A549 (cell line): ENCODE results near the gene NSD1.

Experiments used
- CHD2 ChIP-seq: fragments of 150-350 bp; IDR thresholded peaks from 2 replicates; pipeline ENCODE4 v1.6.1; 2014; ENCODE audit warnings: low read length; ENCODE audit not compliant: partially characterized antibody
- EP300 ChIP-seq, 2 experiments: fragments of >200 bp; sonication (Bioruptor Twin); formaldehyde crosslinking; IDR thresholded peaks; 2 replicates in 1 of 2; 3 replicates in 1 of 2; pipeline ENCODE4 v1.6.1; 2016 to 2017
- HDAC2 ChIP-seq: fragments of 200-600 bp; sonication (generic); IDR thresholded peaks from 2 replicates; pipeline ENCODE4 v1.6.1; 2016
- HOXB5 ChIP-seq: fragments of 250-450 bp; sonication (Bioruptor Pico); IDR thresholded peaks from 2 replicates; pipeline ENCODE4 v1.5.0; 2020; ENCODE audit warnings: mild to moderate bottlenecking, moderate library complexity
- MYC ChIP-seq: IDR thresholded peaks from 2 replicates; pipeline ENCODE4 v1.6.1; 2012; ENCODE audit warnings: mild to moderate bottlenecking, inconsistent platforms, low read length, improper control_type of control experiment, borderline replicate concordance
- TF ChIP-seq, protein P1 (sequence below): fragments of 150-350 bp; IDR thresholded peaks from 2 replicates; pipeline ENCODE4 v1.6.1; 2014; ENCODE audit warnings: low read depth, mild to moderate bottlenecking, low read length
- TF ChIP-seq, protein P2 (sequence below): fragments of 250-450 bp; sonication (Bioruptor Pico); IDR thresholded peaks from 2 replicates; pipeline ENCODE4 v1.5.0; 2021; ENCODE audit warnings: mild to moderate bottlenecking, moderate library complexity, borderline replicate concordance
- TF ChIP-seq, protein P3 (sequence below): fragments of >200 bp; sonication (Bioruptor Twin); formaldehyde crosslinking; IDR thresholded peaks from 3 replicates; pipeline ENCODE4 v1.5.1; 2016
- TF ChIP-seq, protein P4 (sequence below): fragments of 200-600 bp; sonication (generic); IDR thresholded peaks from 2 replicates; pipeline ENCODE4 v1.6.1; 2016; ENCODE audit warnings: antibody characterized with exemption, mild to moderate bottlenecking, moderate library complexity
- TF ChIP-seq, protein P5 (sequence below): IDR thresholded peaks from 2 replicates; pipeline ENCODE4 v1.6.1; 2012
- TF ChIP-seq, protein P6 (sequence below): fragments of >200 bp; sonication (Bioruptor Twin); formaldehyde crosslinking; IDR thresholded peaks from 3 replicates; pipeline ENCODE4 v1.6.1; 2016
- TF ChIP-seq, protein P7 (sequence below): fragments of 450-650 bp; IDR thresholded peaks from 2 replicates; pipeline ENCODE4 v1.6.1; 2014; ENCODE audit warnings: antibody characterized with exemption

DNA sequence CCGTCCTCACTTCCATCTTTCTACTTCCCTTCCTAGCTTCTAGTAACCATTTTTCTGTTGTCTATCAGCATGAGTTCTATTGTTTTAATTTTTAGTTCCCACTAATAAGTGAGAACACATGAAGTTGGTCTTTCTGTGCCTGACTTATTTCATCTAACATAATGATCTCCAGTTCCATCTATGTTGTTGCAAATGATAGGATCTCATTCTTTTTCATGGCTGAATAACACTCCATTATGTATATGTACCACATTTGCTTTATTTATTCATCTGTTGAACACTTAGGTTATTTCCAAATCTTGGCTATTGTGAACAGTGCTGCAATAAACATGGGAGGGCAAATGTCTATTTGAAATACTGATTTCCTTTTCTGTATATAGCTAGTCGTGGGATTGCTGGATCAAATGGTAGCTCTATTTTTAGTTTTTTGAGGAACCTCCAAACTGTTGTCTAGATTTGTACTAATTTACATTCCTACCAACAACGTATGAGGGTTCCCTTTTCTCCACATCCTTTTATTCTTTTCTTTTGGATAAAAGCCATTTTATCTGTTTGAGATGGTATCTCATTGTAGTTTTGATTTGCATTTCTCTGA, 50.3 kb downstream of the NSD1 start:
- TF ChIP-seq, protein P1, sequence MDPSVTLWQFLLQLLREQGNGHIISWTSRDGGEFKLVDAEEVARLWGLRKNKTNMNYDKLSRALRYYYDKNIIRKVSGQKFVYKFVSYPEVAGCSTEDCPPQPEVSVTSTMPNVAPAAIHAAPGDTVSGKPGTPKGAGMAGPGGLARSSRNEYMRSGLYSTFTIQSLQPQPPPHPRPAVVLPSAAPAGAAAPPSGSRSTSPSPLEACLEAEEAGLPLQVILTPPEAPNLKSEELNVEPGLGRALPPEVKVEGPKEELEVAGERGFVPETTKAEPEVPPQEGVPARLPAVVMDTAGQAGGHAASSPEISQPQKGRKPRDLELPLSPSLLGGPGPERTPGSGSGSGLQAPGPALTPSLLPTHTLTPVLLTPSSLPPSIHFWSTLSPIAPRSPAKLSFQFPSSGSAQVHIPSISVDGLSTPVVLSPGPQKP: no peak
- TF ChIP-seq, protein P2, sequence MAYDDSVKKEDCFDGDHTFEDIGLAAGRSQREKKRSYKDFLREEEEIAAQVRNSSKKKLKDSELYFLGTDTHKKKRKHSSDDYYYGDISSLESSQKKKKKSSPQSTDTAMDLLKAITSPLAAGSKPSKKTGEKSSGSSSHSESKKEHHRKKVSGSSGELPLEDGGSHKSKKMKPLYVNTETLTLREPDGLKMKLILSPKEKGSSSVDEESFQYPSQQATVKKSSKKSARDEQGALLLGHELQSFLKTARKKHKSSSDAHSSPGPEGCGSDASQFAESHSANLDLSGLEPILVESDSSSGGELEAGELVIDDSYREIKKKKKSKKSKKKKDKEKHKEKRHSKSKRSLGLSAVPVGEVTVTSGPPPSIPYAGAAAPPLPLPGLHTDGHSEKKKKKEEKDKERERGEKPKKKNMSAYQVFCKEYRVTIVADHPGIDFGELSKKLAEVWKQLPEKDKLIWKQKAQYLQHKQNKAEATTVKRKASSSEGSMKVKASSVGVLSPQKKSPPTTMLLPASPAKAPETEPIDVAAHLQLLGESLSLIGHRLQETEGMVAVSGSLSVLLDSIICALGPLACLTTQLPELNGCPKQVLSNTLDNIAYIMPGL (CRISPR knock-in tag): no peak
- TF ChIP-seq, protein P3, sequence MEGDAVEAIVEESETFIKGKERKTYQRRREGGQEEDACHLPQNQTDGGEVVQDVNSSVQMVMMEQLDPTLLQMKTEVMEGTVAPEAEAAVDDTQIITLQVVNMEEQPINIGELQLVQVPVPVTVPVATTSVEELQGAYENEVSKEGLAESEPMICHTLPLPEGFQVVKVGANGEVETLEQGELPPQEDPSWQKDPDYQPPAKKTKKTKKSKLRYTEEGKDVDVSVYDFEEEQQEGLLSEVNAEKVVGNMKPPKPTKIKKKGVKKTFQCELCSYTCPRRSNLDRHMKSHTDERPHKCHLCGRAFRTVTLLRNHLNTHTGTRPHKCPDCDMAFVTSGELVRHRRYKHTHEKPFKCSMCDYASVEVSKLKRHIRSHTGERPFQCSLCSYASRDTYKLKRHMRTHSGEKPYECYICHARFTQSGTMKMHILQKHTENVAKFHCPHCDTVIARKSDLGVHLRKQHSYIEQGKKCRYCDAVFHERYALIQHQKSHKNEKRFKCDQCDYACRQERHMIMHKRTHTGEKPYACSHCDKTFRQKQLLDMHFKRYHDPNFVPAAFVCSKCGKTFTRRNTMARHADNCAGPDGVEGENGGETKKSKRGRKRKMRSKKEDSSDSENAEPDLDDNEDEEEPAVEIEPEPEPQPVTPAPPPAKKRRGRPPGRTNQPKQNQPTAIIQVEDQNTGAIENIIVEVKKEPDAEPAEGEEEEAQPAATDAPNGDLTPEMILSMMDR: no peak
- TF ChIP-seq, protein P4, sequence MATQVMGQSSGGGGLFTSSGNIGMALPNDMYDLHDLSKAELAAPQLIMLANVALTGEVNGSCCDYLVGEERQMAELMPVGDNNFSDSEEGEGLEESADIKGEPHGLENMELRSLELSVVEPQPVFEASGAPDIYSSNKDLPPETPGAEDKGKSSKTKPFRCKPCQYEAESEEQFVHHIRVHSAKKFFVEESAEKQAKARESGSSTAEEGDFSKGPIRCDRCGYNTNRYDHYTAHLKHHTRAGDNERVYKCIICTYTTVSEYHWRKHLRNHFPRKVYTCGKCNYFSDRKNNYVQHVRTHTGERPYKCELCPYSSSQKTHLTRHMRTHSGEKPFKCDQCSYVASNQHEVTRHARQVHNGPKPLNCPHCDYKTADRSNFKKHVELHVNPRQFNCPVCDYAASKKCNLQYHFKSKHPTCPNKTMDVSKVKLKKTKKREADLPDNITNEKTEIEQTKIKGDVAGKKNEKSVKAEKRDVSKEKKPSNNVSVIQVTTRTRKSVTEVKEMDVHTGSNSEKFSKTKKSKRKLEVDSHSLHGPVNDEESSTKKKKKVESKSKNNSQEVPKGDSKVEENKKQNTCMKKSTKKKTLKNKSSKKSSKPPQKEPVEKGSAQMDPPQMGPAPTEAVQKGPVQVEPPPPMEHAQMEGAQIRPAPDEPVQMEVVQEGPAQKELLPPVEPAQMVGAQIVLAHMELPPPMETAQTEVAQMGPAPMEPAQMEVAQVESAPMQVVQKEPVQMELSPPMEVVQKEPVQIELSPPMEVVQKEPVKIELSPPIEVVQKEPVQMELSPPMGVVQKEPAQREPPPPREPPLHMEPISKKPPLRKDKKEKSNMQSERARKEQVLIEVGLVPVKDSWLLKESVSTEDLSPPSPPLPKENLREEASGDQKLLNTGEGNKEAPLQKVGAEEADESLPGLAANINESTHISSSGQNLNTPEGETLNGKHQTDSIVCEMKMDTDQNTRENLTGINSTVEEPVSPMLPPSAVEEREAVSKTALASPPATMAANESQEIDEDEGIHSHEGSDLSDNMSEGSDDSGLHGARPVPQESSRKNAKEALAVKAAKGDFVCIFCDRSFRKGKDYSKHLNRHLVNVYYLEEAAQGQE: no peak
- TF ChIP-seq, protein P5, sequence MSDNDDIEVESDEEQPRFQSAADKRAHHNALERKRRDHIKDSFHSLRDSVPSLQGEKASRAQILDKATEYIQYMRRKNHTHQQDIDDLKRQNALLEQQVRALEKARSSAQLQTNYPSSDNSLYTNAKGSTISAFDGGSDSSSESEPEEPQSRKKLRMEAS: no peak
- TF ChIP-seq EP300 (IDR thresholded peaks at IDR 0.05) (no peak), MYC (no peak), HOXB5 (CRISPR knock-in tag) (no peak), HDAC2 (no peak), CHD2 (no peak)
- TF ChIP-seq, protein P6, sequence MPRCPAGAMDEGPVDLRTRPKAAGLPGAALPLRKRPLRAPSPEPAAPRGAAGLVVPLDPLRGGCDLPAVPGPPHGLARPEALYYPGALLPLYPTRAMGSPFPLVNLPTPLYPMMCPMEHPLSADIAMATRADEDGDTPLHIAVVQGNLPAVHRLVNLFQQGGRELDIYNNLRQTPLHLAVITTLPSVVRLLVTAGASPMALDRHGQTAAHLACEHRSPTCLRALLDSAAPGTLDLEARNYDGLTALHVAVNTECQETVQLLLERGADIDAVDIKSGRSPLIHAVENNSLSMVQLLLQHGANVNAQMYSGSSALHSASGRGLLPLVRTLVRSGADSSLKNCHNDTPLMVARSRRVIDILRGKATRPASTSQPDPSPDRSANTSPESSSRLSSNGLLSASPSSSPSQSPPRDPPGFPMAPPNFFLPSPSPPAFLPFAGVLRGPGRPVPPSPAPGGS: no peak
- TF ChIP-seq, protein P7, sequence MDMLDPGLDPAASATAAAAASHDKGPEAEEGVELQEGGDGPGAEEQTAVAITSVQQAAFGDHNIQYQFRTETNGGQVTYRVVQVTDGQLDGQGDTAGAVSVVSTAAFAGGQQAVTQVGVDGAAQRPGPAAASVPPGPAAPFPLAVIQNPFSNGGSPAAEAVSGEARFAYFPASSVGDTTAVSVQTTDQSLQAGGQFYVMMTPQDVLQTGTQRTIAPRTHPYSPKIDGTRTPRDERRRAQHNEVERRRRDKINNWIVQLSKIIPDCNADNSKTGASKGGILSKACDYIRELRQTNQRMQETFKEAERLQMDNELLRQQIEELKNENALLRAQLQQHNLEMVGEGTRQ: no peak
